GM10266 (cell line): Measurements from ENCODE around the gene PDPR.
"Not testable (repeated sequence)": the region's sequence is repeated elsewhere in the genome, so short reads cannot be mapped to it uniquely, and the experiment has no call there.

Experiments used
- DNase-seq: peaks from one replicate; pipeline ENCODE4 v3.0.0; 2012; ENCODE audit errors: extremely low spot score

The PDPR gene

DNA sequence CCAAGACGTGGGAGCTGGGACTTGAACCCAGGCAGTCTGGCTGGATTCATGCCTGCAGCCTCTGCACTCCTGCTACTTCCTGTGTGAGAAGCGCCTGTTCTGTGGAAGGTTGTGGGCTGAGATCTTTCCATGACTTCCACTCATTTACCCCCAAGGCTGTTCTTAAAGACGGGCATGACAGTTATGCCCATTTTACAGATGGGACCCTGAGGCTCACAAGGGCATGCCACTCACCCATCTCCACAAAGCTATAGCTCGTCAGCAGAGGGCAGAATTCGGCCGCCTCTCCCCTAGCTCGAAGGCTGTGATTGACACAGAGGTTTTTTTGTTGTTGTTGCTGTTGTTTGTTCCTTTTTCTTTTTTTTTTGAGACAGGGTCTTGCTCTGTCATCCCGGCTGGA, 85.9 kb downstream of the PDPR start:
- not testable (repeated sequence) for DNase-seq

GRCh38 chr16:70203508-70203907, 89.4 kb downstream of the PDPR start:
- not testable (repeated sequence) for DNase-seq

DNA sequence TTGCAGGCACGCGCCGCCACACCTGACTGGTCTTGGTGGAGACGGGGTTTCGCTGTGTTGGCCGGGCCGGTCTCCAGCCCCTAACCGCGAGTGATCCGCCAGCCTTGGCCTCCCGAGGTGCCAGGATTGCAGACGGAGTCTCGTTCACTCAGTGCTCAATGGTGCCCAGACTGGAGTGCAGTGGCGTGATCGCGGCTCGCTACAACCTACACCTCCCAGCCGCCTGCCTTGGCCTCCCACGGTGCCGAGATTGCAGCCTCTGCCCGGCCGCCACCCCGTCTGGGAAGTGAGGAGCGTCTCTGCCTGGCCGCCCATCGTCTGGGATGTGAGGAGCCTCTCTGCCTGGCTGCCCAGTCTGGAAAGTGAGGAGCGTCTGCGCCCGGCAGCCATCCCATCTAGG, 89.9 kb downstream of the PDPR start:
- DNase-seq, result not testable (repeated sequence)

DNA sequence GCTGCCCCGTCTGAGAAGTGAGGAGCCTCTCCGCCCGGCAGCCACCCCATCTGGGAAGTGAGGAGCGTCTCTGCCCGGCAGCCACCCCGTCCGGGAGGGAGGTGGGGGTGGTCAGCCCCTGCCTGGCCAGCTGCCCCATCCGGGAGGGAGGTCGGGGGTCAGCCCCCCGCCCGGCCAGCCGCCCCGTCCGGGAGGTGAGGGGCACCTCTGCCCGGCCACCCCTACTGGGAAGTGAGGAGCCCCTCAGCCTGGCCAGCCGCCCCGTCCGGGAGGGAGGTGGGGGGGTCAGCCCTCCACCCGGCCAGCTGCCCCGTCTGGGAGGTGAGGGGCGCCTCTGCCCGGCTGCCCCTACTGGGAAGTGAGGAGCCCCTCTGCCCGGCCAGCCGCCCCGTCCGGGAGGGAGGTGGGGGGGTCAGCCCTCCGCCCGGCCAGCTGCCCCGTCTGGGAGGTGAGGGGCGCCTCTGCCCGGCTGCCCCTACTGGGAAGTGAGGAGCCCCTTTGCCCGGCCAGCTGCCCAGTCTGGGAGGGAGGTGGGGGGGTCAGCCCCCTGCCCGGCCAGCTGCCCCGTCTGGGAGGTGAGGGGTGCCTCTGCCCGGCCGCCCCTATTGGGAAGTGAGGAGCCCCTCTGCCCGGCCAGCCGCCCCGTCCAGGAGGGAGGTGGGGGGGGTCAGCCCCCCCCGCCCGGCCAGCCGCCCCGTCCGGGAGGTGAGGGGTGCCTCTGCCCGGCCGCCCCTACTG, 90.7 kb downstream of the PDPR start:
- not testable (repeated sequence) for DNase-seq

DNA sequence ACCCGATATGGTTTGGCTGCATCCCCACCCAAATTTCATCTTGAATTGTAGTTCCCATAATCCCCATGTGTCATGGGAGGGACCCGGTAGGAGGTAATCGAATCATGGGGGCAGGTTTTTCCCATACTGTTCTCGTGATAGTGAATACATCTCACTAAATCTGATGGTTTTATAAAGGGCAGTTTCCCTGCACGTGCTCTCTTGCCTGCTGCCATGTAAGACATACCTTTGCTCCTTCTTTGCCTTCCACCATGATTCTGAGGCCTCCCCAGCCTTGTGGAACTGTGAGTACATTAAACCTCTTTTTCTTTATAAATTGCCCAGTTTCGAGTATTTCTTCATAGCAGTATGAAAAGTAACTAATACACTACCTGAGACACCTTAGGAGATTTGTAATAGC, 92.2 kb downstream of the PDPR start:
- not testable (repeated sequence) for DNase-seq
